OCI-LY1 (cell line): ENCODE results near the gene SRP72.

Experiments
- H2AFZ ChIP-seq: fragments of 200-600 bp; sonication (generic), shearing (Covaris generic); 2 replicates; pipeline ENCODE4 v1.6.0; 2014; ENCODE audit warnings: antibody characterized with exemption, mild to moderate bottlenecking, low read length
- H3F3A ChIP-seq: fragments of 200-600 bp; sonication (generic), shearing (Covaris generic); 2 replicates; pipeline ENCODE4 v1.6.0; 2014; ENCODE audit warnings: mild to moderate bottlenecking, antibody characterized with exemption, low read length, moderate library complexity; ENCODE audit not compliant: insufficient read depth
- H3K27ac ChIP-seq: fragments of 200-600 bp; sonication (generic); 2 replicates; pipeline ENCODE4 v1.5.1; 2014; ENCODE audit warnings: low read length, mixed run types, mild to moderate bottlenecking, low read depth; ENCODE audit not compliant: poor library complexity, severe bottlenecking
- H3K27me3 ChIP-seq: fragments of 200-600 bp; sonication (generic); 2 replicates; pipeline ENCODE4 v1.6.0; 2014; ENCODE audit warnings: antibody characterized with exemption, mild to moderate bottlenecking, low read length, moderate library complexity; ENCODE audit not compliant: insufficient read depth
- H3K36me3 ChIP-seq: fragments of 200-600 bp; sonication (generic); 2 replicates; pipeline ENCODE4 v1.6.1; 2014; ENCODE audit warnings: mild to moderate bottlenecking, antibody characterized with exemption, low read length, moderate library complexity, mixed read lengths; ENCODE audit not compliant: insufficient read depth
- H3K4me1 ChIP-seq: fragments of 200-600 bp; sonication (generic); 2 replicates; pipeline ENCODE4 v1.5.1; 2014; ENCODE audit warnings: mild to moderate bottlenecking, low read length, moderate library complexity; ENCODE audit not compliant: insufficient read depth, severe bottlenecking
- H3K4me2 ChIP-seq: fragments of 200-600 bp; sonication (generic), shearing (Covaris generic); 2 replicates; pipeline ENCODE4 v1.6.1; 2014; ENCODE audit warnings: low read length
- H3K4me3 ChIP-seq: fragments of 200-600 bp; sonication (generic); 2 replicates; pipeline ENCODE4 v1.5.1; 2014; ENCODE audit warnings: low read length, low read depth, mild to moderate bottlenecking, mixed read lengths; ENCODE audit not compliant: poor library complexity, severe bottlenecking
- H3K79me2 ChIP-seq: fragments of 200-600 bp; shearing (Covaris generic); 2 replicates; pipeline ENCODE4 v1.6.1; 2016; ENCODE audit warnings: mixed run types, low read length, mixed read lengths; ENCODE audit not compliant: insufficient read depth
- H3K9ac ChIP-seq: fragments of 200-600 bp; sonication (generic), shearing (Covaris generic); 2 replicates; pipeline ENCODE4 v1.6.1; 2014; ENCODE audit warnings: mild to moderate bottlenecking, low read length, mixed read lengths
- H3K9me2 ChIP-seq: fragments of 200-600 bp; sonication (generic), shearing (Covaris generic); 2 replicates; pipeline ENCODE4 v1.6.1; 2014; ENCODE audit warnings: low read depth, mild to moderate bottlenecking, low read length, mixed read lengths
- H3K9me3 ChIP-seq: fragments of 200-600 bp; shearing (Covaris generic); 2 replicates; pipeline ENCODE4 v1.6.1; 2014; ENCODE audit warnings: low read length, mixed read lengths
- H4K20me1 ChIP-seq: fragments of 200-600 bp; sonication (generic), shearing (Covaris generic); 2 replicates; pipeline ENCODE4 v1.6.0; 2016; ENCODE audit warnings: mild to moderate bottlenecking, low read length; ENCODE audit not compliant: insufficient read depth
- EZH2 ChIP-seq: fragments of 200-600 bp; sonication (generic), shearing (Covaris generic); IDR thresholded peaks from 2 replicates; pipeline ENCODE4 v1.8.0; 2017; ENCODE audit warnings: borderline replicate concordance, mixed run types, mild to moderate bottlenecking, antibody characterized with exemption, low read length, moderate library complexity, mixed read lengths
- TF ChIP-seq, protein P1 (sequence below): fragments of 200-600 bp; sonication (generic), shearing (Covaris generic); IDR thresholded peaks from 2 replicates; pipeline ENCODE4 v1.5.1; 2017; ENCODE audit warnings: mild to moderate bottlenecking, antibody characterized with exemption, low read length, moderate library complexity, mixed read lengths

SRP72 gene

DNA sequence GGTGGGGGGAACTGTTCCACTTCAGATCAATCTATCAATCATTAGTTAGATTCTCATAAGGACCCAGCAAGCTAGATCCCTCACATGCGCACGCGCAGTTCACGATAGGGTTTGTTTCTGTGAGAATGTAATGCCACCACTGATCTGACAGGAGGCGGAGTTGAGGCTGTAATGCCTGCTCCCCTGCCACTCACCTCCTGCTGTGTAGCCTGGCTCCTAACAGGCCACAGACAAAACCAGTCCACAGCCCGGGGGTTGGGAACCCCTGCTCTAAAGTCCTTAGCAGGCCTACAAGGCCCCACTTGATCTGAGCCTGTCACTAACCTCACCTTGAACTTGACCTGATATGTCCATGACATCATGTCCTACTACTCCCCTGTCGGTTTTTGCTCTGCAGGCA lies 68.5 kb downstream of the SRP72 start:
- Histone ChIP-seq H3K4me3 (no peak overlapping the region), H3F3A (no peaks in the 10 kb centered on the region), H3K79me2 (no peaks in the 10 kb centered on the region), H3K9me2 (no peaks in the 10 kb centered on the region), H3K27ac (no peak overlapping the region), H3K27me3 (no peaks in the 10 kb centered on the region; the same call in 1 of the 2 replicates), H3K9me3 (no peaks in the 10 kb centered on the region), H3K4me2 (no peak overlapping the region), H2AFZ (no peak overlapping the region), H4K20me1 (no peaks in the 10 kb centered on the region), H3K36me3 (no peaks in the 10 kb centered on the region), H3K4me1 (peaks cover 1% of the 10 kb centered on the region), H3K9ac (no peak overlapping the region)
- TF ChIP-seq, protein P1, sequence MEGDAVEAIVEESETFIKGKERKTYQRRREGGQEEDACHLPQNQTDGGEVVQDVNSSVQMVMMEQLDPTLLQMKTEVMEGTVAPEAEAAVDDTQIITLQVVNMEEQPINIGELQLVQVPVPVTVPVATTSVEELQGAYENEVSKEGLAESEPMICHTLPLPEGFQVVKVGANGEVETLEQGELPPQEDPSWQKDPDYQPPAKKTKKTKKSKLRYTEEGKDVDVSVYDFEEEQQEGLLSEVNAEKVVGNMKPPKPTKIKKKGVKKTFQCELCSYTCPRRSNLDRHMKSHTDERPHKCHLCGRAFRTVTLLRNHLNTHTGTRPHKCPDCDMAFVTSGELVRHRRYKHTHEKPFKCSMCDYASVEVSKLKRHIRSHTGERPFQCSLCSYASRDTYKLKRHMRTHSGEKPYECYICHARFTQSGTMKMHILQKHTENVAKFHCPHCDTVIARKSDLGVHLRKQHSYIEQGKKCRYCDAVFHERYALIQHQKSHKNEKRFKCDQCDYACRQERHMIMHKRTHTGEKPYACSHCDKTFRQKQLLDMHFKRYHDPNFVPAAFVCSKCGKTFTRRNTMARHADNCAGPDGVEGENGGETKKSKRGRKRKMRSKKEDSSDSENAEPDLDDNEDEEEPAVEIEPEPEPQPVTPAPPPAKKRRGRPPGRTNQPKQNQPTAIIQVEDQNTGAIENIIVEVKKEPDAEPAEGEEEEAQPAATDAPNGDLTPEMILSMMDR: no peak

DNA sequence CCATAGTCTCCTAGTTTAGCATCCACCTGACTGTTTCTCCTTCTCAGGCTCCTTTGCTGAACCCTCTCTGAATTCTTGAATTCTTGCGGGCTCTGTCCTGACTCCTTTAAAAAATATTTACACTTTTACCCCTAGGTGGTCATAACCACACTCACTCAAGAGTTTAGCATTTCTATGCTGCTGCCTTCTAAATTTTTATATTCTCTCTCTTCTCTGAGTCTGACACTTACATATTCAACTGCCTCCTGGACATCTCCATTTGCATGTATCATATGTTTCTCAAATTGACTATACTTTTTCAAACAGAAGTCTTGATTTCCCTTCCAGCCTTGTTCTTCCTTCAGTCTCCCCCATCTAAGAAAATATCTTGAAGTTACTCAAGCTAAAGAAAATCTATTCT lies 69.7 kb downstream of the SRP72 start:
- no peaks in the 10 kb centered on the region for H3K9me2 ChIP-seq
- no peak overlapping the region for H3K9ac ChIP-seq
- H3K4me3 ChIP-seq: no peak overlapping the region
- no peak for TF ChIP-seq EZH2
- TF ChIP-seq, protein P1: no peak
- no peaks in the 10 kb centered on the region for H3K9me3 ChIP-seq
- no peak overlapping the region for H2AFZ ChIP-seq
- H3K79me2 ChIP-seq: no peaks in the 10 kb centered on the region
- H3K27me3 ChIP-seq: no peaks in the 10 kb centered on the region
- H3K4me1 ChIP-seq: no peaks in the 10 kb centered on the region
- no peaks in the 10 kb centered on the region for H3K36me3 ChIP-seq
- H3K4me2 ChIP-seq: no peak overlapping the region
- H3F3A ChIP-seq: no peaks in the 10 kb centered on the region
- no peak overlapping the region for H3K27ac ChIP-seq
- no peaks in the 10 kb centered on the region for H4K20me1 ChIP-seq

DNA sequence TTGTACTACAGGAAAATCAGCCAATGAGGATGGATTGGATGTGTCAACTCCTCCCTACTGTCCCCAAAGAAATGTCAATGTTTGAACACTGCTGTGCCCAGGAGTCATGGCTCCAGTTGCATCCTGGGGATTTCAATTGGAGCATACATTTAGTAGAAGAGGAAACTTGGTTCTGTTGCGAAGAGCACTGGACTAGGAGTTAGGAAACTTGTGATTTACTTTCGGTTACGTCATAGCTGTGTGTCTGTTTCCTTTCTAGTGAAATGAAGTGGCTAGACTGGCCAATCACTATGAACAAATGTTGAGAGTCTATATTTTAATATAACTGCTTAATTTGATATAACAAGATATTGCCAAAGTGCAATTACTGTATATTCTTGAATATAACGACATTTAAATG lies 73.4 kb downstream of the SRP72 start:
- Histone ChIP-seq H2AFZ (no peak overlapping the region), H3K4me2 (no peak overlapping the region), H3K9ac (no peak overlapping the region), H3K27ac (no peak overlapping the region), H3K79me2 (no peaks in the 10 kb centered on the region), H3K9me3 (no peaks in the 10 kb centered on the region), H3K9me2 (no peaks in the 10 kb centered on the region), H3K4me1 (peaks cover 3% of the 10 kb centered on the region), H3K4me3 (no peak overlapping the region), H4K20me1 (no peaks in the 10 kb centered on the region), H3K27me3 (no peaks in the 10 kb centered on the region), H3F3A (no peaks in the 10 kb centered on the region), H3K36me3 (no peaks in the 10 kb centered on the region)
- no peak for TF ChIP-seq EZH2
- TF ChIP-seq, protein P1: no peak
